Measurements from ENCODE around the gene FBLN2. TPM values are rescaled to one million over a fixed set of nuclear protein-coding genes. Genes with fewer than 3 reads are reported as not detected.

Gene FBLN2
- total and polyA plus RNA-seq, 8 donors, result 1.8 to 143 (median 11.9) TPM

DNA sequence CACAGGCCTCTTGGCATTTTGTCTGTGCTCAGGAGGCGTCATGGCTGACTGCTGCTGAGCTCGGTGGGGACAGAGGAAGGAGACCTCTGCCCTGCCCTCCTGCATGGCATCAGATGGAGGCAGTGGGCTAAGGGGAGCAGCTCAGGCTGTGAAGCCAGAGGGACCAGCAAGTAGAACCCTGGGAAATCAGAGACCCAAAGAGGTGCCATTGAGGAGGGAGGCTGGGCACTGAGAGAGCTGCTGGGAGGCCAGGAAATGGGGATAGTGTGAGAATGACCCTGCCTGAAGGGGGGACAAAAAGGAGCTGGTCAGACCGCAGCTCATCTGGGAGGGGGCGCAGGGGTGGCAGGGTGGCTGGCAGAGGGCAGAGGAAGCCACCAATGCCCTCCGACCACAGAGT is 136.8 kb downstream of the FBLN2 start:
- no peak overlapping the region for H3K27ac ChIP-seq
- H3K4me3 ChIP-seq, result no peak overlapping the region
- H3K27me3 ChIP-seq, result peaks cover 0 to 46% (median 3%) of the 10 kb centered on the region in 3 donors
- H3K9me3 ChIP-seq, result no peaks in the 10 kb centered on the region
- intact Hi-C loops (cut with DNase I; ENCODE audit: low total_unique reads), result no loop called here
- WGBS, 5 donors, result 71 to 83% (median 79%) methylated on average over 5 of the region's 5 CpGs
- no peaks in the 10 kb centered on the region for H3K36me3 ChIP-seq
- no peaks in the 10 kb centered on the region for H3K4me1 ChIP-seq
- TF ChIP-seq, protein P1, sequence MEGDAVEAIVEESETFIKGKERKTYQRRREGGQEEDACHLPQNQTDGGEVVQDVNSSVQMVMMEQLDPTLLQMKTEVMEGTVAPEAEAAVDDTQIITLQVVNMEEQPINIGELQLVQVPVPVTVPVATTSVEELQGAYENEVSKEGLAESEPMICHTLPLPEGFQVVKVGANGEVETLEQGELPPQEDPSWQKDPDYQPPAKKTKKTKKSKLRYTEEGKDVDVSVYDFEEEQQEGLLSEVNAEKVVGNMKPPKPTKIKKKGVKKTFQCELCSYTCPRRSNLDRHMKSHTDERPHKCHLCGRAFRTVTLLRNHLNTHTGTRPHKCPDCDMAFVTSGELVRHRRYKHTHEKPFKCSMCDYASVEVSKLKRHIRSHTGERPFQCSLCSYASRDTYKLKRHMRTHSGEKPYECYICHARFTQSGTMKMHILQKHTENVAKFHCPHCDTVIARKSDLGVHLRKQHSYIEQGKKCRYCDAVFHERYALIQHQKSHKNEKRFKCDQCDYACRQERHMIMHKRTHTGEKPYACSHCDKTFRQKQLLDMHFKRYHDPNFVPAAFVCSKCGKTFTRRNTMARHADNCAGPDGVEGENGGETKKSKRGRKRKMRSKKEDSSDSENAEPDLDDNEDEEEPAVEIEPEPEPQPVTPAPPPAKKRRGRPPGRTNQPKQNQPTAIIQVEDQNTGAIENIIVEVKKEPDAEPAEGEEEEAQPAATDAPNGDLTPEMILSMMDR (IDR thresholded peaks at IDR 0.05), result no peak
- TF ChIP-seq POLR2A (IDR thresholded peaks at IDR 0.05), result no peak
- no peak for TF ChIP-seq EP300 (IDR thresholded peaks at IDR 0.05)
- no peak for TF ChIP-seq POLR2AphosphoS5 (IDR thresholded peaks at IDR 0.05)
- no peak for DNase-seq

- peaks cover 0 to 37% (median 0%) of the 10 kb centered on the region in 3 donors for H3K27me3 ChIP-seq
- WGBS, 5 donors, result 52 to 63% (median 57%) methylated on average over 9 to 10 of the region's 10 CpGs
- TF ChIP-seq, protein P1 (IDR thresholded peaks at IDR 0.05), result no peak
- TF ChIP-seq EP300 (IDR thresholded peaks at IDR 0.05) (no peak), POLR2A (IDR thresholded peaks at IDR 0.05) (no peak), POLR2AphosphoS5 (IDR thresholded peaks at IDR 0.05) (no peak)
- H3K27ac ChIP-seq, result no peak overlapping the region
- no peaks in the 10 kb centered on the region for H3K36me3 ChIP-seq
- H3K4me3 ChIP-seq, result no peak overlapping the region
- intact Hi-C loops (cut with DNase I; ENCODE audit: low total_unique reads), result no loop called here
- H3K4me1 ChIP-seq, result no peaks in the 10 kb centered on the region
- H3K9me3 ChIP-seq, result no peaks in the 10 kb centered on the region
- DNase-seq, result no peak
Observed at GRCh38 chr3:13686367-13687160, 137.6 kb downstream of the FBLN2 start.

DNA sequence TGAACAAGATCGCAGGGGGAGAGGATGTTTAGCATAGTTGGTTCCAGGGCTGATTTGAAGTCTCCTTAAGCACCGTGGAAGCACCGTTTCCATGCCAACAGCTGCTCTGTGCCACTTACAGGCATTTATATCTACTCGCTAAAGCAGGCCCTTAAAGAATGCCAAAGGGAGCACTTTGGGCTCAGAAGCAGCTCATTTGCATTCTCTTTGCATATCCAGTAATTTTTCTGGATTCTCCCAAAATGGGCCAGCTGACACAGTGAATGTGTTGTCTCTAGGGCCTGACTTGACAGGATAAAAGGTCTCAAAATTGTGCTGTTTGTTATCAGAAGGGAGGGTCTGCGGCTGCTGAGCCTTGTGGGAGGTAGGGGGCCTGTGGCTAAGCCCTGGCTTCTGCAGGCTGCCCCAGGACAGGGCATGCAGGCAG is 138.6 kb downstream of the FBLN2 start:
- Histone ChIP-seq H3K36me3 (no peaks in the 10 kb centered on the region), H3K27ac (no peak overlapping the region), H3K9me3 (peaks cover 0 to 4% (median 2%) of the 10 kb centered on the region in 4 donors), H3K4me3 (no peak overlapping the region), H3K4me1 (no peaks in the 10 kb centered on the region), H3K27me3 (peaks cover 0 to 29% (median 0%) of the 10 kb centered on the region in 3 donors)
- TF ChIP-seq POLR2AphosphoS5 (IDR thresholded peaks at IDR 0.05), result no peak
- no peak for TF ChIP-seq EP300 (IDR thresholded peaks at IDR 0.05)
- TF ChIP-seq, protein P1 (IDR thresholded peaks at IDR 0.05), result no peak
- peak in 1 of 2 donors; percentile 21 for DNase-seq
- intact Hi-C loops (cut with DNase I; ENCODE audit: low total_unique reads), result no loop called here
- 25 to 31% (median 29%) methylated on average over 5 of the region's 5 CpGs for WGBS, 5 donors

Other genes with a start within 250 kb of the FBLN2 start
- 10 to 100 TPM in 4 of 5 donors, 1 to 10 TPM in 1; 6.2 to 21.1 (median 16.9) TPM for gene NUP210, start 128.8 kb upstream of the FBLN2 start, total RNA-seq
- gene NUP210, start 128.8 kb upstream of the FBLN2 start, polyA plus RNA-seq, result 1 to 10 TPM in 2 of 3 donors, under 1 TPM in 1; 0.92 to 4.8 (median 3.1) TPM
- 10 to 100 TPM in 2 of 5 donors, 1 to 10 TPM in 2, not detected in 1; 4.9 to 16.2 (median 12.4) TPM for gene HDAC11, start 68.8 kb upstream of the FBLN2 start, total RNA-seq
- 10 to 100 TPM; 15.4 to 16.6 (median 16.3) TPM for gene HDAC11, start 68.8 kb upstream of the FBLN2 start, polyA plus RNA-seq